Nephron progenitor cell (in vitro differentiated cells): ENCODE measurements around the gene NHERF1.

Experiments used
- DNase-seq: peaks from one replicate; pipeline ENCODE4 v3.0.0; 2021
- H3K27ac Mint-ChIP-seq: 2 replicates; pipeline ENCODE4 v1.8.0; 2021; ENCODE audit warnings: mild to moderate bottlenecking, moderate library complexity, mixed read lengths
- H3K27me3 Mint-ChIP-seq: 2 replicates; pipeline ENCODE4 v1.8.0; 2021; ENCODE audit warnings: mild to moderate bottlenecking, low read depth, mixed read lengths; ENCODE audit not compliant: poor library complexity
- H3K36me3 Mint-ChIP-seq: 2 replicates; pipeline ENCODE4 v1.8.0; 2021; ENCODE audit warnings: low read depth, mixed read lengths
- H3K4me1 Mint-ChIP-seq: 2 replicates; pipeline ENCODE4 v1.8.0; 2021; ENCODE audit warnings: mixed read lengths
- H3K4me3 Mint-ChIP-seq: 2 replicates; pipeline ENCODE4 v1.8.0; 2021; ENCODE audit warnings: mild to moderate bottlenecking, moderate library complexity, mixed read lengths
- H3K9me3 Mint-ChIP-seq: 2 replicates; pipeline ENCODE4 v1.8.0; 2021; ENCODE audit warnings: mild to moderate bottlenecking, moderate library complexity, mixed read lengths
- CTCF ChIP-seq: fragments of 200-600 bp; sonication (generic); IDR thresholded peaks from 2 replicates; pipeline ENCODE4 v1.5.0; 2021; ENCODE audit warnings: antibody characterized with exemption

The NHERF1 gene

GRCh38 chr17:74771319-74771914 lies 23.0 kb downstream of the NHERF1 start:
- H3K27ac Mint-ChIP-seq: peak overlapping the region; percentile 25
- DNase-seq: no peak
- H3K9me3 Mint-ChIP-seq: no peaks in the 10 kb centered on the region
- no peak for TF ChIP-seq CTCF
- H3K4me1 Mint-ChIP-seq: peaks cover 33% of the 10 kb centered on the region
- no peak overlapping the region for H3K4me3 Mint-ChIP-seq
- H3K27me3 Mint-ChIP-seq: no peaks in the 10 kb centered on the region
- H3K36me3 Mint-ChIP-seq: peaks cover 40% of the 10 kb centered on the region

GRCh38 chr17:74772053-74772452 lies 23.6 kb downstream of the NHERF1 start:
- H3K27ac Mint-ChIP-seq: peak overlapping the region; percentile 25
- peaks cover 34% of the 10 kb centered on the region for H3K4me1 Mint-ChIP-seq
- H3K27me3 Mint-ChIP-seq: no peaks in the 10 kb centered on the region
- no peak for TF ChIP-seq CTCF
- no peak overlapping the region for H3K4me3 Mint-ChIP-seq
- H3K9me3 Mint-ChIP-seq: no peaks in the 10 kb centered on the region
- no peak for DNase-seq
- peaks cover 36% of the 10 kb centered on the region for H3K36me3 Mint-ChIP-seq

- H3K27me3 Mint-ChIP-seq: no peaks in the 10 kb centered on the region
- peaks cover 33% of the 10 kb centered on the region for H3K36me3 Mint-ChIP-seq
- H3K4me3 Mint-ChIP-seq: peak overlapping the region; percentile 70
- peak overlapping the region; percentile 36 for H3K27ac Mint-ChIP-seq
- no peak for TF ChIP-seq CTCF
- H3K4me1 Mint-ChIP-seq: peaks cover 42% of the 10 kb centered on the region
- no peaks in the 10 kb centered on the region for H3K9me3 Mint-ChIP-seq
- DNase-seq: no peak
Measured at GRCh38 chr17:74773414-74773813, 25.0 kb downstream of the NHERF1 start.

- Mint-ChIP-seq H3K4me1 (peaks cover 37% of the 10 kb centered on the region), H3K27me3 (no peaks in the 10 kb centered on the region), H3K36me3 (peaks cover 29% of the 10 kb centered on the region), H3K4me3 (peak overlapping the region; percentile 70), H3K27ac (peak overlapping the region; percentile 36), H3K9me3 (no peaks in the 10 kb centered on the region)
- DNase-seq: no peak
- TF ChIP-seq CTCF: no peak
Measured at GRCh38 chr17:74773871-74774286, 25.5 kb downstream of the NHERF1 start.

- Mint-ChIP-seq H3K9me3 (no peaks in the 10 kb centered on the region), H3K36me3 (peaks cover 25% of the 10 kb centered on the region), H3K4me1 (peaks cover 36% of the 10 kb centered on the region), H3K27ac (peak overlapping the region; percentile 95), H3K27me3 (no peaks in the 10 kb centered on the region), H3K4me3 (peak overlapping the region; percentile 99)
- TF ChIP-seq CTCF: no peak
- DNase-seq: no peak
Measured at GRCh38 chr17:74775409-74776043, 27.1 kb downstream of the NHERF1 start.
